DOHH2 (cell line): ENCODE data around the gene RNF222.

Experiments
- CTCF ChIP-seq: fragments of 200-600 bp; sonication (generic); IDR thresholded peaks from one replicate; pipeline ENCODE4 v1.5.1; 2014; ENCODE audit warnings: antibody characterized with exemption, mild to moderate bottlenecking, low read depth, low read length; ENCODE audit not compliant: poor library complexity, severe bottlenecking
- EZH2phosphoT487 ChIP-seq: fragments of 200-600 bp; sonication (generic); IDR thresholded peaks from 2 replicates; pipeline ENCODE4 v1.6.1; 2017; ENCODE audit warnings: borderline replicate concordance, mild to moderate bottlenecking, antibody characterized with exemption, low read length, moderate library complexity, mixed read lengths

- TF ChIP-seq CTCF (no peak), EZH2phosphoT487 (no peak)
Observed at GRCh38 chr17:8377422-8377821, 20.2 kb downstream of the RNF222 start.
